ENCODE results near the gene TRIM66.

TRIM66 gene

GRCh38 chr11:8584511-8584910 is 98.0 kb downstream of the TRIM66 start:
- DNase-seq (ENCODE audit: low read depth) = no peak
- TF ChIP-seq CTCF (IDR thresholded peaks at IDR 0.05; ENCODE audit: low read length, missing control alignments) = no peak

DNA sequence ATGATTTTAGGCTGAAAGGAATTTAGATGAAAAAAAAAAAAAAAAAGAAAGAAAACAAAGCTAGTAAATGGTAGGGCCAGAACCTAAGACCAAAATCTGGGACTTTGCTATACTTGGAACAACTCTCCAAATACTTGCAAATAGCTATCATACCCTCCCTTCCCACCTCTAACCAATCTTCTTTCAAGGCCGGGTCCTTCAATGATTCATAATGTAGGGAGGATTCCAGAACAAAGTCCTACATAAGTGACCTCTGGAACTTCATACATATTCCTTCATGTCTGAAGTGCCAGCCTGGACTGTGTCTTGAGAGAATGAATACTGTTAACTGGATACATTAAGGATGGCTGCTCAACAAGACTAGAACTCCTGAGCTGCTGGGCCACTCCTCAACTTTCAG is 98.4 kb downstream of the TRIM66 start:
- TF ChIP-seq CTCF (IDR thresholded peaks at IDR 0.05; ENCODE audit: low read length, missing control alignments) = no peak
- no peak for DNase-seq (ENCODE audit: low read depth)
- H3K4me3 ChIP-seq (replicated peaks; ENCODE audit: low read depth, low read length) = no peak overlapping the region

More at GRCh38 chr11:8584511-8584910, 98.0 kb downstream of the TRIM66 start:
- no peak overlapping the region for H3K4me3 ChIP-seq (replicated peaks; ENCODE audit: low read depth, low read length)

- no peak overlapping the region for H3K4me3 ChIP-seq (replicated peaks; ENCODE audit: low read depth, low read length)
Observed at GRCh38 chr11:8581300-8581699, 101.2 kb downstream of the TRIM66 start.

GRCh38 chr11:8577791-8578581 is 104.5 kb downstream of the TRIM66 start:
- H3K4me3 ChIP-seq (replicated peaks; ENCODE audit: low read depth, low read length) = no peak overlapping the region
- no peak for DNase-seq (ENCODE audit: low read depth)
- TF ChIP-seq CTCF (IDR thresholded peaks at IDR 0.05; ENCODE audit: low read length, missing control alignments) = no peak

More at GRCh38 chr11:8581300-8581699, 101.2 kb downstream of the TRIM66 start:
- no peak for DNase-seq (ENCODE audit: low read depth)
- no peak for TF ChIP-seq CTCF (IDR thresholded peaks at IDR 0.05; ENCODE audit: low read length, missing control alignments)

GRCh38 chr11:8574798-8575197 is 107.7 kb downstream of the TRIM66 start:
- TF ChIP-seq CTCF (IDR thresholded peaks at IDR 0.05; ENCODE audit: low read length, missing control alignments) = no peak
- DNase-seq (ENCODE audit: low read depth) = no peak
- H3K4me3 ChIP-seq (replicated peaks; ENCODE audit: low read depth, low read length) = no peak overlapping the region

- no peak for DNase-seq (ENCODE audit: low read depth)
- no peak for TF ChIP-seq CTCF (IDR thresholded peaks at IDR 0.05; ENCODE audit: low read length, missing control alignments)
- H3K4me3 ChIP-seq (replicated peaks; ENCODE audit: low read depth, low read length) = no peak overlapping the region
Observed at GRCh38 chr11:8573777-8574176, 108.7 kb downstream of the TRIM66 start.

Measured in fibroblast of pulmonary artery (primary cell).